ENCODE measurements around the gene GOLGA5. TPM values are rescaled to one million over a fixed set of nuclear protein-coding genes. Genes with fewer than 3 reads are reported as not detected.

The GOLGA5 gene
- total and polyA plus RNA-seq, 2 donors (not counting 1 experiment from before 2014, with no cell fraction given): 13.3 to 23.1 TPM

GRCh38 chr14:92883066-92883465 is 89.0 kb downstream of the GOLGA5 start:
- Histone ChIP-seq H3K9me3 (ENCODE audit: control extremely low read depth in 1 of 3, control insufficient read depth in 2 of 3, insufficient read depth in 1 of 3, low read length in 2 of 3) (peaks cover 0 to 7% (median 0%) of the 10 kb centered on the region in 3 donors), H3K9ac (ENCODE audit: low read length) (no peak overlapping the region), H2AFZ (ENCODE audit: insufficient read depth, low read depth, low read length, poor library complexity, severe bottlenecking) (no peak overlapping the region), H3K27ac (ENCODE audit: low read length in 2 of 2) (no peak overlapping the region), H3K4me3 (ENCODE audit: control extremely low read depth in 1 of 5, extremely low read depth in 1 of 5, insufficient read depth in 1 of 5, low read depth in 2 of 5, low read length in 4 of 5) (no peak overlapping the region), H3K27me3 (replicated peaks in 1 of 4; ENCODE audit: control extremely low read depth in 1 of 4, control insufficient read depth in 3 of 4, insufficient read depth in 4 of 4, low read length in 3 of 4) (peaks cover 0 to 25% (median 7%) of the 10 kb centered on the region in 4 experiments), H3K4me1 (ENCODE audit: control insufficient read depth in 2 of 2, insufficient read depth in 2 of 2, low read length in 2 of 2) (no peaks in the 10 kb centered on the region), H4K20me1 (ENCODE audit: control insufficient read depth, insufficient read depth, low read length, poor library complexity, severe bottlenecking) (no peaks in the 10 kb centered on the region), H3K4me2 (replicated peaks; ENCODE audit: low read depth, low read length, poor library complexity, severe bottlenecking) (no peak overlapping the region), H3K36me3 (replicated peaks in 1 of 2; ENCODE audit: control extremely low read depth in 1 of 2, control insufficient read depth in 1 of 2, extremely low read depth in 1 of 2, insufficient read depth in 2 of 2, low read length in 1 of 2) (no peaks in the 10 kb centered on the region), H3K79me2 (ENCODE audit: control insufficient read depth, insufficient read depth, low read length) (no peaks in the 10 kb centered on the region)
- Mint-ChIP-seq H3K27ac (no peak overlapping the region), H3K4me1 (no peaks in the 10 kb centered on the region), H3K9me3 (ENCODE audit: insufficient read depth) (peaks cover 2% of the 10 kb centered on the region), H3K27me3 (peaks cover 45% of the 10 kb centered on the region), H3K4me3 (no peak overlapping the region)
- TF ChIP-seq EZH2 (IDR thresholded peaks at IDR 0.05; ENCODE audit: borderline replicate concordance, insufficient read depth, low read depth, low read length, poor library complexity, severe bottlenecking) (no peak), CTCF (IDR thresholded peaks at IDR 0.05) (no peak)
- CTCF ChIA-PET: no interaction called here
- intact Hi-C loops (cut with micrococcal nuclease): no loop called here
- DNase-seq: no peak
- 86% methylated on average over 4 of the region's 5 CpGs for WGBS (ENCODE audit: insufficient coverage)
- POLR2A ChIA-PET: no interaction called here
- no peak for ATAC-seq (ENCODE audit: low read depth)

- Histone ChIP-seq H3K9ac (ENCODE audit: low read length) (no peak overlapping the region), H4K20me1 (ENCODE audit: control insufficient read depth, insufficient read depth, low read length, poor library complexity, severe bottlenecking) (no peaks in the 10 kb centered on the region), H3K27me3 (replicated peaks in 1 of 4; ENCODE audit: control extremely low read depth in 1 of 4, control insufficient read depth in 3 of 4, insufficient read depth in 4 of 4, low read length in 3 of 4) (peaks cover 0 to 25% (median 8%) of the 10 kb centered on the region in 4 experiments), H2AFZ (ENCODE audit: insufficient read depth, low read depth, low read length, poor library complexity, severe bottlenecking) (no peak overlapping the region), H3K9me3 (ENCODE audit: control extremely low read depth in 1 of 3, control insufficient read depth in 2 of 3, insufficient read depth in 1 of 3, low read length in 2 of 3) (peaks cover 0 to 7% (median 0%) of the 10 kb centered on the region in 3 donors), H3K27ac (ENCODE audit: low read length in 2 of 2) (no peak overlapping the region), H3K4me1 (ENCODE audit: control insufficient read depth in 2 of 2, insufficient read depth in 2 of 2, low read length in 2 of 2) (no peaks in the 10 kb centered on the region), H3K79me2 (ENCODE audit: control insufficient read depth, insufficient read depth, low read length) (no peaks in the 10 kb centered on the region), H3K4me2 (replicated peaks; ENCODE audit: low read depth, low read length, poor library complexity, severe bottlenecking) (no peak overlapping the region), H3K4me3 (ENCODE audit: control extremely low read depth in 1 of 5, extremely low read depth in 1 of 5, insufficient read depth in 1 of 5, low read depth in 2 of 5, low read length in 4 of 5) (no peak overlapping the region), H3K36me3 (replicated peaks in 1 of 2; ENCODE audit: control extremely low read depth in 1 of 2, control insufficient read depth in 1 of 2, extremely low read depth in 1 of 2, insufficient read depth in 2 of 2, low read length in 1 of 2) (no peaks in the 10 kb centered on the region)
- 100% methylated on average over 1 of the region's 3 CpGs for WGBS (ENCODE audit: insufficient coverage)
- ATAC-seq (ENCODE audit: low read depth): no peak
- Mint-ChIP-seq H3K4me3 (no peak overlapping the region), H3K4me1 (no peaks in the 10 kb centered on the region), H3K27ac (no peak overlapping the region), H3K27me3 (peaks cover 49% of the 10 kb centered on the region), H3K9me3 (ENCODE audit: insufficient read depth) (peaks cover 2% of the 10 kb centered on the region)
- intact Hi-C loops (cut with micrococcal nuclease): no loop called here
- CTCF ChIA-PET: no interaction called here
- POLR2A ChIA-PET: no interaction called here
- no peak for DNase-seq
- TF ChIP-seq EZH2 (IDR thresholded peaks at IDR 0.05; ENCODE audit: borderline replicate concordance, insufficient read depth, low read depth, low read length, poor library complexity, severe bottlenecking): no peak
- TF ChIP-seq CTCF (IDR thresholded peaks at IDR 0.05): no peak
These were observed 90.3 kb downstream of the GOLGA5 start for GRCh38 chr14:92884410-92884809.
